NCI-H1694 treated with DMSO at 0.1 percent for 48 hours (cell line): ENCODE results near the gene PCSK9.
"Not testable (repeated sequence)": the region's sequence is repeated elsewhere in the genome, so short reads cannot be mapped to it uniquely, and the experiment has no call there.

Experiments
- DNase-seq: peaks from one replicate; lab custom pipeline; 2025; lab: John Stamatoyannopoulos, UW

PCSK9 gene

GRCh38 chr1:55010194-55010886, 29.0 kb upstream of the PCSK9 start:
- no peak for DNase-seq

GRCh38 chr1:55010887-55011217, 28.5 kb upstream of the PCSK9 start:
- DNase-seq: no peak

DNA sequence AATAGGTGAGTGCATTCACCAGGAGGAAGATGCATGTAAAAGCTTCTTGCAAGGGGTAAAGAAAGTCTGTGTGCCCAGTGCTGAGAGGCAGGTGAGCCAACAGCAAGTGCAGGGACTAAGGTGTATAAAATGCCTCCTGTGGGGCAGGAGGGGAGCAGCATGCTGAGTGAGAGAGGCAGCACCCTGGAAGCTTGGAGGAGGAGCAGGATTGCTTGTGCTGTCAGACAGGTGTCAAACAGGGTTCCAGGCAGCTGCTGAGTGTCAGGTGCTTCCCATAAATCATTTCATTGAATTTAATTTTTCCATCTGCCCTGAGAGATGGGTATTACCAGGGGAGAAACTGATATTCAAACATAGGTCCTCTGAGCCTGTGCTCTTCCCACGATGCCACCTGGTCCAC, 26.7 kb upstream of the PCSK9 start:
- DNase-seq: no peak

DNA sequence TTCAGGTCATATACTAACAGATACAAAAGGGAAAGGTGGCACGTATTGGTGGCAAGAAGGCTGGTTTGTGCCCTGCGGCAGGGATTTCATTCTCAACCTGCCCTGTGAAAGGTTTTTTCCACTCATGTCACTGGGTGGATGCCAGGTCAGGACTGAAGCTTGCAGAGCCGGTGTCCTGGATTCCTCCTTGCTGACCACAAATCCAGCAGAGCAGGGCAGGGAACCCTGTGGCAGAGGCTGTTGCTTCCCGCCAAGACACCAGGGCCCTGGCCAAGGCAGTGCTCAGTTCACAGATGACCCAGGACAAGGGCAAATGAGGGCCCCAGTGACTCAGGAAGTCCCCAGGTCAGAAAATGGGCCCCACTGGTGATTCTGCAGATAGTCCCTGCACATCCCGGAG, 24.2 kb upstream of the PCSK9 start:
- no peak for DNase-seq

DNA sequence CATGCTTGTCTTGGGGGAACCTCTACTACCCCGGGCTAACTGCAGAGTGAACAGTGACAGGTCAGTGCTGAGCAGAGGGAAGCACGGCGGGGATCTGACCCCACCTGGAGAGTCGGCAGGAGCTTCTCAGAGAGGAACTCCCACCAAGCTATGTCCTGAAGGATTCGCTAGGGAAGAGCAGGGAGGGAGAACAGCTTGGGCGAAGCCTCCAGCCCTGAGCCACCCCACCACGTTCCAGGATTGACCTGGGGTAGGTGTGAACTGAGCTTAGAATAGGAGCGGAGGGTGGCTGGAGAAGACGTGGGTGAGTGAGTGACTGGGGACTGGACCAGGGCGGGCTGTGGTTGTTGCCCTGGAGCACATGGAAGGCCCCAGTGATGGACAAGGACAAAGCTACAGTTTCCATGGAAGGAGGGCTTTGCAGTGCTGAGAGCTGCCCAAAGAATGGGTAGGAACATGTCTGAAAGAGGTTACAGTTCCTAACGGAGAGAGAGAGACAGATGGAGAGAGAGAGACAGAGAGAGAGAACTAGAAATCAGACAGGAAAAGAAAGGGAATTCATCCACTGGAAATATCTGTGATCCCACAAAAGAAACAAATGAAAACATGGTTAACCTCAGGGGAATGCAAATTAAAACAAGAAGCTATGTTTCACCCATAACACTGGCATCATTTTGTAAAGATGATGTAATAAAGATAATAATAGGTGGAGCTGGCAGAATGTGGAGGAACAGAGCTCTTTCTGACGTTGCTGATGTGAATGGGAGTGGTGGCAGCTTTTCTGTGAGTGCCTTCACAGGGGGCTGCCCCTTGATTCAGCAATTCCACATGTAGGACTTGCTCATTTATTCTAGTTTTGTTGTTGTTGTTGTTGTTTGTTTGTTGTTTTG, 23.4 kb upstream of the PCSK9 start:
- DNase-seq: no peak

- no peak for DNase-seq
Measured at GRCh38 chr1:55018395-55018794, 21.0 kb upstream of the PCSK9 start.

GRCh38 chr1:55021942-55022546, 17.3 kb upstream of the PCSK9 start:
- peak; percentile 78 for DNase-seq

- not testable (repeated sequence) for DNase-seq
Measured at GRCh38 chr1:55024163-55024562, 15.2 kb upstream of the PCSK9 start.

GRCh38 chr1:55026682-55027081, 12.7 kb upstream of the PCSK9 start:
- DNase-seq: not testable (repeated sequence)

GRCh38 chr1:55031098-55031497, 8.2 kb upstream of the PCSK9 start:
- DNase-seq: not testable (repeated sequence)

DNA sequence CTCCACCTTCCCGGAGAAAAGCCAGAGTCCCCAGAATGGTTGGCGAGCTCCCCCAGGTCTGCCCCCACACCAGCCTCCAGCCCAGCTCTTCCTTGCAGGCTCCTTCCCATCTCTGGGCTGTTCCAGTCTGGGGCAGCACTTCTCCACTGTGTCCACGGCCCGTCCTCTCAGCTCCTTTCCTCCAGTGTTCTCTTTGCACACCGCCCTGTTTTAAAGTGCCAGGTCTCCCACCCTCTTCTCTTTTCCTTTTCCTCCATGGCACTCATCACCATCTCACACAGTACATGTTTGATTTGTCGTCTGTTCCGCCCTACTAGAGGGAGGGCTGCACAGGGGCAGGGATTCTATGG, 6.1 kb upstream of the PCSK9 start:
- no peak for DNase-seq

GRCh38 chr1:55034476-55035133, 4.7 kb upstream of the PCSK9 start:
- no peak for DNase-seq

- no peak for DNase-seq
Measured at GRCh38 chr1:55035904-55036303, 3.4 kb upstream of the PCSK9 start.

GRCh38 chr1:55037733-55038551, 1.4 kb upstream of the PCSK9 start:
- DNase-seq: no peak

DNA sequence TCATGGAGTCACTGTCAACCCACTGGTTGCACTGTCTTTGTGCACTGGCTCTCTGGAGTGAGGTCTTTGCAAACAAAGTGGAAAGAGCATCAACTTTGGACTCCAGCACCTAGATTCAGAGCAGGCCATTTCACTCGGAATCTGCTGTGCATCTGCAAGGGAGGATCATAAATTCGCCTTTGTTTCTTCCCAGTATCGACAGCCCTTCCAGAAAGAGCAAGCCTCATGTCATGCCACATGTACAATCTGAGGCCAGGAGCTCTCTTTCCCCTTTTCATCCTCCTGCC, 853 bp upstream of the PCSK9 start:
- no peak for DNase-seq

GRCh38 chr1:55038974-55039341, 390 bp upstream of the PCSK9 start:
- DNase-seq: no peak

- DNase-seq: peak; percentile 27
Measured at GRCh38 chr1:55040083-55040932, 960 bp downstream of the PCSK9 start.

DNA sequence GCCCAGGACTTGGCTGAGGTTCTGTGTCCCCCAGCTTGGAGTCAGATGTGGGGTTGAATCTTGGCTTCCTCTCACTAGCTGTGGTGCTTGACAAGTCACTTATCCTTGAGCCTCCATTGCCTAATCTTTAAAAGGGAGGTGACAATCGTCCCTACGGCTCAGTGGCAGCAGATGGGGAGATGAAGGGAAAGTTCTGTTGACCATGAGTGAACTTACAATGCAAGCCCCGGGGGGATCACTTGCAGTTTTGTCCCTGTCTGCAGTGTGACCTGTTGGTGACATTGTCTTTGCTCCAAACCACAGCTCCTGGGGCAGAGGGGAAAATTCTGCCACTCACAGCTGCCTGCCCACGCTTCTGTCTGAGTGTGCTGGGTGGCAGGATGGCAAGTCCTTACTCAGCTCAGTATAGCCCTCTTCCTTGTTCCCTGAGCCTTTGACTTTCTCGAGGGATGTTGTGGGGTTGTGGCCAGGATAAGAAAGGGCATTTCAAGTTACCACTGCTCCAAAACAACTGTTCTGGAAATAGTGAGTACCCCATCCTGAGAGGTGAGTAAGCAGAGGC, 1.7 kb downstream of the PCSK9 start:
- no peak for DNase-seq

DNA sequence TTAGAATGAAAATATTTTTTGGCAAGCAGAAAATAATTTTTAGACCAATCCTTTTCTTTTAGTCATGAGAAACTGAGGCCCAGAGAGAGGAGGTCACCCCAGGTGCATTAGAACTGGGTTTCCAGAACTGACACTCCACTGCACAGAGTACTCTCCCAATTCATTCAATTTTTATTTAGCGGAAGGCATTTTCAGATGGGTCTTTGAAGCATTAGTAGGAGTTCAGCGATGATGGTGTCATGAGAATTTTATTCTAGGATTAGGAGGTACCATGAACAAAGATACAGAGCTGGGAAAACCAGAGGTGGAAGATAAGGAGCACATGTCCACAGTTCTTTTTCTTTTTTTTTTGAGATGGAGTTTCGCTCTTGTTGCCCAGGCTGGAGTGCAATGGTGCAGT, 2.3 kb downstream of the PCSK9 start:
- no peak for DNase-seq

GRCh38 chr1:55043011-55043410, 3.7 kb downstream of the PCSK9 start:
- DNase-seq: no peak

DNA sequence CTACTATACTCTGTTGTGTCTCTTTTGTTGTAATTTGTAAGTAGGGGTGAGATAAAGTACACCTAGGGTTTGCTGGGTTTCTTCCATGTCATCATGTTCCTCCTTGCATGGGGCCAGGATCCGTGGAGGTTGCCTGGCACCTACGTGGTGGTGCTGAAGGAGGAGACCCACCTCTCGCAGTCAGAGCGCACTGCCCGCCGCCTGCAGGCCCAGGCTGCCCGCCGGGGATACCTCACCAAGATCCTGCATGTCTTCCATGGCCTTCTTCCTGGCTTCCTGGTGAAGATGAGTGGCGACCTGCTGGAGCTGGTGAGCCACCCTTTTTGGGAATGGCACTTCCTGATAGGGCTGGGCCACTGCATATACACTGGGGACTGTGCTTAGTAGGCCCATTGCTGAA, 4.4 kb downstream of the PCSK9 start:
- no peak for DNase-seq
